Fibroblast of peridontal ligament (primary cell): ENCODE results near the gene CDHR1.

ENCODE experiments used
- DNase-seq: peaks from one replicate; pipeline ENCODE4 v3.0.0-alpha.2; 2010; ENCODE audit errors: extremely low read depth

The CDHR1 gene

GRCh38 chr10:84200537-84201243, 6.4 kb downstream of the CDHR1 start:
- DNase-seq: no peak

- DNase-seq: no peak
Observed at GRCh38 chr10:84201244-84201606, 6.9 kb downstream of the CDHR1 start.

- DNase-seq: no peak
Observed at GRCh38 chr10:84201682-84202081, 7.3 kb downstream of the CDHR1 start.

GRCh38 chr10:84202349-84202748, 8.0 kb downstream of the CDHR1 start:
- no peak for DNase-seq

- no peak for DNase-seq
Observed at GRCh38 chr10:84204122-84204521, 9.8 kb downstream of the CDHR1 start.

DNA sequence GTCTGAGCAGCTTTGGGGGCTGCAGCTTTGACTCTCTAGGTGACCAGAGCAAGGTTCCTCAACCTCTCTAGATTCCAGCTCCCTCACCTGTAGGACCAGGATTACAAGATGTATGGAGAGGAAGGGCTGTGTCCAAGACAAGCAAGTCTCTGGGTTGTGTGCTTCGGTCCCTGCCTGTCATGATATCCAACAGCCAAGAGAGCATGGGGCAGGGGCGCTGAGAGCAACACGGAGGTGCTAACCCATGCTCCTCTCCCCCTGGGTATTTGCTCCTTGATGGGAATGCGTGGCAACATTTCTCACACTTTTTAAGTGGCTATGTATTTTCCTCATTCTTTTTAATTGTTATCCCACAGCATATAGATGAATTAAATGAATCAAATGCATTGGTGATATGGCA, 10.3 kb downstream of the CDHR1 start:
- DNase-seq: no peak

- peak; percentile 17 for DNase-seq
Observed at GRCh38 chr10:84205049-84205852, 10.9 kb downstream of the CDHR1 start.

- DNase-seq: no peak
Observed at GRCh38 chr10:84205853-84206525, 11.7 kb downstream of the CDHR1 start.

DNA sequence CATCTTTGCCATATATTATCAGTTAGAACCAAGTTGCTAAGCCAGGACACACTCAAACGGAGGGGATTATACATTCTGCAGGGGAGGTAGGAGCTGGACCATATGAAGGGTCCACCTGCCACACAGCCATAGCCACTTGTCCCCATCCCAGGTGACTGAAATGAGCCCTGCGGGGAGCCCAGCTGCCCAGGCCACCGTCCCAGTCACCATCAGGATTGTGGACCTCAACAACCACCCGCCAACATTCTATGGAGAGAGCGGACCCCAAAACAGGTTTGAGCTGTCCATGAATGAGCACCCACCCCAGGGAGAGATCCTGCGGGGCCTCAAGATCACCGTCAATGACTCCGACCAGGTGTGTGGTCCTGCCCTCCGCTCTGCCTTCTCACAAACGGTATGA, 13.7 kb downstream of the CDHR1 start:
- no peak for DNase-seq

DNA sequence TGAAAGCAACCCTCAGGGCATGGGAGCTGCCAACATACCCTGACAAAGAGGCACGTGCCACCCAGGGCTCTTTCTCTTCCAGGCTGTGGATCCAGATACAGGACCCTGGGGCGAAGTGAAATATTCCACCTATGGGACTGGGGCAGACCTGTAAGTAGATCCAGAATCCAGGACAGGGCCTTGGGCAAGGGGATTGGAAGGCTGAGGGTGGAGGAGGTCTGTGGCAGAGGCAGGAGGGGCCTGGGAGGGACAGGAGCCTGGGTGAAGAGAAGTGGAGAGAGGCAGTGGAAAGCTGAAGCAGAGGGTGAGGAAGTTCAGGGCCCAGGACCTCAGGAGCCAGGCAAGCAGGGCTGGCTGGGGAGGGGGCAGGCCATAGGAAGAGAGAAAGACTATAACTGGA, 17.2 kb downstream of the CDHR1 start:
- DNase-seq: no peak

- no peak for DNase-seq
Observed at GRCh38 chr10:84212014-84212413, 17.7 kb downstream of the CDHR1 start.

- no peak for DNase-seq
Observed at GRCh38 chr10:84213076-84213475, 18.7 kb downstream of the CDHR1 start.

DNA sequence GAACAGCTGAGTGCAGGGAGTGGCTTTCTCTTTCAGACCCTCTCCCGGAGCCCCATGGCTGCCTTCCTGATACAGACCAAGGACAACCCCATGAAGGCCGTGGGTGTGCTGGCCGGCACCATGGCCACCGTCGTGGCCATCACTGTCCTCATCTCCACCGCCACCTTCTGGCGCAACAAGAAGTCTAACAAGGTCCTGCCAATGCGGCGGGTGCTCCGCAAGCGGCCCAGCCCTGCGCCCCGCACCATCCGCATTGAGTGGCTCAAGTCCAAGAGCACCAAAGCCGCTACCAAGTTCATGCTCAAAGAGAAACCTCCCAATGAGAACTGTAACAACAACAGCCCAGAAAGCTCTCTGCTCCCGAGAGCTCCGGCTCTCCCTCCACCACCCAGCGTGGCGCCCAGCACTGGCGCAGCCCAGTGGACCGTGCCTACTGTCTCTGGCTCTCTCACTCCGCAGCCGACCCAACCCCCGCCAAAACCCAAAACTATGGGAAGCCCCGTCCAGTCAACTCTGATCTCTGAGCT, 19.8 kb downstream of the CDHR1 start:
- DNase-seq: no peak

DNA sequence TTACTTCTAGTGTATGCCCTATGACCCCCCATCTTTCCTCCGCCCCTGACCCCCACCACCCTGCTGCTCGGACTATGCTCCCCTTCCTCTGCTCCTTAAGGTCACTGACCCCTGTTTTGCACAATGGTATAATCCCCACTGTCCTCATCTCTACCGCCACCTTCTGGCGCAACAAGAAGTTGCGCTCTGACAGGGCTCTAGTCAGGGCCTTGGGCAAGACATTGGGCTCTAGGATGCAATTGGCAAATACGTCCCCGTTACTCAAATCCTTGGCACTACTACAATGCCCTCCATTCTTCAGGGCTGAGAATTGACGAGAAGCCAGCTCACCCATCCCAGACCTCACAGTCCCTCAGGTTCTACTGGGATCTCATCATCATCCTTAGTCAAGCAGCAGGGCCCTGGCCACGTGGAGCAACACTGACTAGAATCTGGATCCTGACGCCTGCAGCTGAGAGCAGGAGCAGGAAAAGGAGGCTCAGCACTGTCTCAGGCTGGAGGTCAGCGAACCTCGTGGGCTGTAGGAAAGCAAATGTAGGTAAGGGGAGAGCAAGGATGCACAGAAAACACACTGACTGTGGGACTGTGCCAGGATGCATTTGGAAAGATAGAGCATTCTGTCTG, 20.4 kb downstream of the CDHR1 start:
- no peak for DNase-seq

GRCh38 chr10:84216834-84217233, 22.5 kb downstream of the CDHR1 start:
- no peak for DNase-seq

DNA sequence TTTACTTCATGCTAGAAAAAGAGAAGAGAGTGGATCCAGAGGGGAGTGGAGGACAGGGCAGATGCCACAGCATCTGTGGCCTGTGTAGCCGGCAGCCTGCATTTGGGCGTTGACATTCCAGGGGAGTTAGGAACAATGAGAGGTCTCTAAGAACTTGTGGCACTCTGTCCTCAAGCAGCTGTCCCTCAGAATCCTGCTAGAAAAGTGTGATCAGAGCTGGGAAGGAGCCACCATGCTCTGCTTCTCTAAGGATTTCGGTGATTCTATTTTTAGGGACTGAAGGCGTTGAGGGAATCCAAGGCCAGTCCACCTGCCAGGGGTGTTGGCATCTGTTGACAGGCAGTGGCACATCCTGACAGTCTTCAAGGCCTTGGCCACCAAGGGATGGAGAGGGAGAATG, 23.4 kb downstream of the CDHR1 start:
- no peak for DNase-seq

GRCh38 chr10:84221916-84222315, 27.6 kb downstream of the CDHR1 start:
- no peak for DNase-seq

GRCh38 chr10:84224411-84225028, 30.2 kb downstream of the CDHR1 start:
- no peak for DNase-seq

- DNase-seq: no peak
Observed at GRCh38 chr10:84225427-84226173, 31.3 kb downstream of the CDHR1 start, which contains the start of gene LRIT2. Gene LRIT2 (minus strand): TSS chr10:84225544. CDS start chr10:84225520, 24 bp downstream.

DNA sequence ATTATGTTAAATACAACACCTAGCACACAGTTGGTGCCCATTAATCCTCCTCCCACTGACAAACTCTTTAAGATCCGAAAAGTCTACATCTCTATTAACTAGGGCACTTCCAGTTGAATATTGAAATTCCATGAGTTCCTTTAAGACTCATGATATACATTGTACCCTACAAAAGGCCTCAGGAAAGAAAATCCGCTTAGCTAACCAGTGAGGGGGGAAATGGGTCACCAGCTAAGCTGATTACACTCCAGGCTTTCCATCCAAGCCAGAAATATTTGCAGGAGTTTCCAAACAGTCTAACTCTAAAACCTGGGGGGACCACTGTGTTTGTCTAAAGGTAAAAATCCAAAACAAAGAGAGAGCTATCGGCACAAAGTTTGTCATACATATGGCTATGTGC, 32.3 kb downstream of the CDHR1 start:
- DNase-seq: no peak

DNA sequence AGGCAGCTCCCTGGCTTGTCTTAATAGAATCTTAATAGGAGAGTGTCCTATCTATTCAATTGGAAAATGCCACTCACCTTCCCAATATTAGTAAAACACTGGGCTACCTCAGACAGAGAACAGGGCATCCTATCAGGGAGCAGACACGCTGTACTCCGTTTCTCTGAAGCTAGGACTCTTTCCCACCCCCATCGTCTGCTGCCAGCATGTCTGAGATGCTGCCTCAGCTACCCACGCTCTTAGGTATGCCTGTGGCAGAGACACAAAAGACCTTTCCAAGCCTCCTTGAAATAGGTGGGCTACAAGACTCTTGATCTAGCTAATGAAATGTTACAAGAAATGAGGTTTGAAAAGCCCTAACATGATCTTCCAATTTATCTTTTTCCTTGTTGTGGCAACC, 33.5 kb downstream of the CDHR1 start:
- no peak for DNase-seq
